Cardiac atrium fibroblast (primary cell): ENCODE data around the gene GTF2F1. TPM values are rescaled to one million over a fixed set of nuclear protein-coding genes. Genes with fewer than 3 reads are reported as not detected.

ENCODE experiments used
- total RNA-seq: library from RNA; depleted of rRNA; stranded (reverse); fragments of >200 nt; gene quantifications from 2 replicates; pipeline ENCODE4 v1.2.3, GENCODE V29; 2015

Gene GTF2F1
- total RNA-seq: 26.4 and 33.2 TPM in 2 replicates

DNA sequence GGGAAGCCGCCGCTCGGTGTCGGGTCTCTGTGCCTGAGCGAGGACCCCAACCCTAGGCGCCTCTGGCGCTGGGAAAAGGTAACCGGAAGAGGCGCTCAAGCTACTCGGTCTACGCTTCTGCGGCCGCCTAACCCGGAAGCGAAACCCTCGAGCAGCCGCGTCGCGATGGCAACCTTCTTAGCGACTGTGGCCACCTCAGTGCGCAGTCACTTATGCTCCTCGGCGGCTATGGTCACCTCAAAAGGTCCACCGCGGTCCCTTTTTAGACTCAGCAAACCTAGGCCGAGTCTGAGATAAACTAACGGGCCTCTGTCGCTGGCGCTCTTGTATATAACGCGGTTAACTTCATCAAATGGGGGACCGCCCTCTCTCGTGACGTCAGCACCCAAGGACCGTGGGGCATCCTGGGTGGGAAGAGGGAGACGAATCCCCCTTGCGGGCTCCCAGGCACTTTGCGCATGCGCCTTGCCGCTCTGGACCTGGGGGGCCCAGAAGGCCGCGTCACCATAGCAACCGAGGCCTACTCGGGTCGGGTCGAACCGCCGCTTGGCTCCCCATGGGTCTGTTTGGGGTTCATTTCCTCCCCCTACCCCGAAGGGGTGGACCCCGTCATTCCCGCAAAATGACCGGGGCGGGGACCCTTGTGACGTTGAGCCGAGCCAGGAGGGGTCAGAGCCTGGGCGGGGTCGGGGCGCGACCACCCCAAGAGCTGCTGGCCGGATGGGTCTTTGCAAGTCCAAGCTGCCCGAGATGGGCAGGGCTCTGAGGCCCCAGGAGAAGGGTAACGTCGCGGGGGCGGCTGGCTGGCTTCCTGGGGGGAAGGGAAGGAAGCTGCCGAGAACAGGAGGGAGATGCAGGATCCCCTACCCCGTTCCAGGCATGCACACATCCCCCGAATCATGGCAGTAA is at the start of gene GTF2F1:
TSS of gene GTF2F1 (minus strand) at position 91 of the 909 bp plus-strand sequence. CDS start 169 bp downstream, outside the sequence.

DNA sequence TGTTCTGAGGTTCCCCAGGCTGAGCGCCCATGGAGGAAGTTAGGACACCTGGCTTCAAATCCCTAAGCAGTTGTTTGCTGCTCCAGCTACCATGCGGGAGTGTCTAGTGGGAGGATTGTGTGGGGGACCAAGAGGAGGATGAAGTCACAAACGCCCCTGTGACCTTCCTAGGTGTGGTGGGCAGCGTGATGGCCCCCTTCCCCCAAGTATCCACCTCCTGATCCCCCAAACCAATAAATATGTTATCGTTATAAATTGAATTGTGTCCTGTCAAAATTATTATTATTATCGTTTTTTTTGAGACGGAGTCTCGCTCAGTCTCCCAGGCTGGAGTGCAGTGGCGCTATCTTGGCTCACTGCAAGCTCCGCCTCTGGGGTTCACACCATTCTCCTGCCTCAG is 40.7 kb upstream of the GTF2F1 start, which contains the start of gene SLC25A41:
TSS of gene SLC25A41 (minus strand) at position 101 of the 400 bp plus-strand sequence. CDS start at position 31, 70 bp downstream.

GRCh38 chr19:6424195-6424938 is 31.4 kb upstream of the GTF2F1 start, which contains the start of gene KHSRP:
Gene KHSRP (minus strand): TSS chr19:6424811. CDS start chr19:6424701, 110 bp downstream.

DNA sequence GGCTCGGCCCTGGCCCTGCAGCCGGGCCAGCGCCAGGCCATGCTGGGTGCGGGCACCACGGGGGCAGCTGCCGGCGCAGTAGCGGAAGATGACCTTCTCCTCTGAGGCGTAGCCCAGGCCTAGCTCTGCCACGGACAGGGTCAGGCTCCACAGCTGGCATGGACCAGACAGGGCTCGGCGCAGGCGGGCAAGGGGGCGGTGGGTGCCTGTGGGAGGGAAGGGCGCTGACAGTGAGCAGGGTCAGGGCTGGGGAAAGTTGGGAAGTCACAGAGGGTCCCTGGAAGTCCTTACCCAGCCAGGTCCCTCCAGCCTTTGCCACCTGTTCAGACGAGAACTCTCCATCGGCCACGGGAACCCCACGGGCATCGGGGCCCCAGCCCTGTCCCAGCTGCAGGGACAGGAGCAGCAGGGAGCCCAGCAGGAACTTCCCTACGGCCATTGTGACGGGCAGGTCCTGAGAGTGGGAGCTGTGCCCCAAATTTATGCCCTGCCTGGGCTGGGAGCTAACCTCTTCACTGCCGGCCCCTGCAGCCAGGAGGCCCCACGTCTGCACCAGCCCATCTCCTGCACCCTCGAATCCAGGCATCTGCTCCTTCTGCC is 17.5 kb downstream of the GTF2F1 start, which contains the start of gene PSPN:
TSS of gene PSPN (minus strand) at position 523 of the 600 bp plus-strand sequence. CDS start at position 439, 84 bp downstream.

DNA sequence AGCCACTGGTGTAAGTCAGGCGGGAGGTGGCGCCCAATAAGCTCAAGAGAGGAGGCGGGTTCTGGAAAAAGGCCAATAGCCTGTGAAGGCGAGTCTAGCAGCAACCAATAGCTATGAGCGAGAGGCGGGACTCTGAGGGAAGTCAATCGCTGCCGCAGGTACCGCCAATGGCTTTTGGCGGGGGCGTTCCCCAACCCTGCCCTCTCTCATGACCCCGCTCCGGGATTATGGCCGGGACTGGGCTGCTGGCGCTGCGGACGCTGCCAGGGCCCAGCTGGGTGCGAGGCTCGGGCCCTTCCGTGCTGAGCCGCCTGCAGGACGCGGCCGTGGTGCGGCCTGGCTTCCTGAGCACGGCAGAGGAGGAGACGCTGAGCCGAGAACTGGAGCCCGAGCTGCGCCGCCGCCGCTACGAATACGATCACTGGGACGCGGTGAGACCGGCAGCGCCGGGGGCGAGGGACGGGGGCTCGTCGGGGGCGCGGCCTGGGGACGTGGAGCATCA is 20.3 kb downstream of the GTF2F1 start, which contains the start of gene ALKBH7:
TSS of gene ALKBH7 (plus strand) at position 201 of the 502 bp plus-strand sequence. CDS start at position 228, 27 bp downstream.

DNA sequence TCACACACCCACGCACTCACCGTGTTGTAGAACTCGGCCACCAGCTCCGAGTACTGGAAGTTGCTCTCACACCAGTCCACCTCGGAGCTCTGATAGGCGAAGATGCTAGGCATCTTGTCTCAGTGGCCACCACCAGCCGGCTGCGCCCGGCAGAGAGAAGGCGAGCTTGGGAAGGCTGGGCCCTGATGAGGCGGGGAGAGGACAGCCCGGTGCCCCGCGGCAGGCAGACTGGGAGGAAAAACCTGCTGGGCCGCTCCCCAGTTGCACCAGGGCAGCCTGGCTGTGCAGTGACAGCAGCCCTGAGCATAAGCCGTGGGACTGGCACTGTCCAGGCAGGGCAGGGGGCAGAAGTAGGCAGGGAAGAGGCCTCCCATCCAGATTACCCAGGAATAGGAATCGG is 59.5 kb downstream of the GTF2F1 start, which contains the start of gene ACER1:
TSS of gene ACER1 (minus strand) at position 174 of the 400 bp plus-strand sequence. CDS start at position 113, 61 bp downstream.

Other genes starting within 250 kb of the GTF2F1 start
- gene MLLT1, start 113.2 kb downstream of the GTF2F1 start, total RNA-seq: 26.7 and 27.2 TPM in 2 replicates
- gene ACER1, start 59.6 kb downstream of the GTF2F1 start, total RNA-seq: not detected in 2 replicates
- gene CLPP, start 31.6 kb downstream of the GTF2F1 start, total RNA-seq: 113 and 118 TPM in 2 replicates
- gene ALKBH7, start 20.4 kb downstream of the GTF2F1 start, total RNA-seq: 78.2 and 83.0 TPM in 2 replicates
- gene PSPN, start 17.2 kb downstream of the GTF2F1 start, total RNA-seq: 0.32 and 0.36 TPM in 2 replicates
- 111 and 115 TPM in 2 replicates for gene KHSRP, start 31.6 kb upstream of the GTF2F1 start, total RNA-seq
- not detected in 2 replicates for gene SLC25A41, start 40.6 kb upstream of the GTF2F1 start, total RNA-seq
- 26.7 and 52.0 TPM in 2 replicates for gene SLC25A23, start 66.6 kb upstream of the GTF2F1 start, total RNA-seq
- not detected in 2 replicates for gene CRB3, start 71.1 kb upstream of the GTF2F1 start, total RNA-seq
- not detected in 2 replicates for gene DENND1C, start 88.6 kb upstream of the GTF2F1 start, total RNA-seq
- not detected in 2 replicates for gene TUBB4A, start 109.1 kb upstream of the GTF2F1 start, total RNA-seq
- gene TNFSF9, start 137.9 kb upstream of the GTF2F1 start, total RNA-seq: 0.18 and 2.4 TPM in 2 replicates
- not detected in 2 replicates for gene CD70, start 198.0 kb upstream of the GTF2F1 start, total RNA-seq